Measurements from ENCODE around the gene GLO1.

- TF ChIP-seq ARNT (IDR thresholded peaks at IDR 0.05) (no peak), SUZ12 (IDR thresholded peaks at IDR 0.05) (no peak), TARDBP (IDR thresholded peaks at IDR 0.05) (no peak), CTBP1 (IDR thresholded peaks at IDR 0.05; ENCODE audit: borderline replicate concordance) (no peak), FOXA1 (IDR thresholded peaks at IDR 0.05) (no peak), ELF4 (IDR thresholded peaks at IDR 0.05) (no peak), BHLHE40 (IDR thresholded peaks at IDR 0.05; ENCODE audit: borderline replicate concordance) (no peak), SP1 (IDR thresholded peaks at IDR 0.05) (no peak), LEF1 (IDR thresholded peaks at IDR 0.05; ENCODE audit: borderline replicate concordance) (no peak), ZNF384 (IDR thresholded peaks at IDR 0.05) (no peak), FOXM1 (IDR thresholded peaks at IDR 0.05; ENCODE audit: borderline replicate concordance) (no peak)
Measured at GRCh38 chr6:38695227-38695900, 7.6 kb downstream of the GLO1 start.

All from HEK293T (cell line).